GM19193 (cell line): Measurements from ENCODE around the gene TMEM244.

ENCODE experiments used
- POLR2A ChIP-seq: IDR thresholded peaks from 4 replicates; pipeline ENCODE4 v1.6.1; 2011; ENCODE audit not compliant: insufficient read depth, insufficient read length; ENCODE audit errors: extremely low read depth

The TMEM244 gene

DNA sequence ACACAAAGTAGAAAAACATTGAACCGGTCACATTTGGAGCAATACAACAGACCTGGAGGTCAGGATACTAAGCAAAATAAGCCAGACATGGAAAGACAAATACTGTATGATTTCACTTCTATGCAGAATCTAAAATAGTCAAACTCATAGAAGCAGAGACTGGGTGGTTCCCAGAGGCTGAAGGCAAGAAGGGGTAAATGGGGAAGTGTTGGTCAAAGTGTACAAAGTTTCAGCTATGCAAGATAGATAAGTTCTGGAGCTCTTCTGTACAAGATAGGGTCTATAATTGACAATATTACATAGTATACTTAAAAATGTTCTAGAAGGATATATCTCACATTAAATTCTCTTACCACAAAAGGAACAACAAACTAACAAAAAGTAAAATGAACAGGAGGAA lies 70.3 kb downstream of the TMEM244 start:
- no peak for TF ChIP-seq POLR2A

- no peak for TF ChIP-seq POLR2A
Observed at GRCh38 chr6:129789974-129790373, 71.1 kb downstream of the TMEM244 start.

GRCh38 chr6:129787816-129788215 lies 73.3 kb downstream of the TMEM244 start:
- no peak for TF ChIP-seq POLR2A

- no peak for TF ChIP-seq POLR2A
Observed at GRCh38 chr6:129786548-129786947, 74.6 kb downstream of the TMEM244 start.

GRCh38 chr6:129785756-129786135 lies 75.4 kb downstream of the TMEM244 start:
- no peak for TF ChIP-seq POLR2A

DNA sequence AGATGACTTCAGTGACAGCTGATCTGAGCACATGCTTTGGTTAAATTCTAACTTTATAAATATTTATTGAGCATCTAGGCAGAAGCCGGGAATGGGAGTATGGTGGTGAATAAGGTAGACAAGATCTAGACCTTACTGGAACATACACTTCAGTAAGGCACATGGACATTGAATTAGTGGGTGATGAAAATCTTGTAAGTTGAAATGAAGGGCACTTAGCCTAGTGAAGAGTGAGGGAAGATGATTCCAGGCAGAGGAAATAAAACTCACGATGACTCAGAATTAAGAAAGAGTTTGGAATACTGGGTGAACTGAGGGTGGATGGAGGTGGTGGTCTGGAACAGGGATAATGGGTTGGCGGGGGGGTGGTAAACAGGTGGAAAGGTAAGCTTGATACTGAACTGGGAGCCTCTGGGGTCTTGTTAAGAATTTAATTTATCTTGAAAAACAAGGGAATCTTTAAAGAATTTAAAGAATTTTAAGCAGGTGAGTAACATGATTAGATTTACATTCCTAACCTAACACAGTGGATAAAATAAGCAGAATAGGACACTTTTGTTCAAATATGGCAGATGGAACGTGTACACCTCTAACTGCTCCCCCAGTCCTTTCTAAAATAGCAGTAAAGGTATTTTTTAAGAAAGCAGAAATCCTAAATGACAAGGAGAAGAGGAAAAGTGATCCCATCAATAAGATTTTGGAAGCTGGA lies 75.9 kb downstream of the TMEM244 start:
- no peak for TF ChIP-seq POLR2A
